ENCODE measurements around the gene ANGPT4.
A peak's percentile ranks its signal among the peaks of the same experiment; 100 is the strongest.

The ANGPT4 gene

GRCh38 chr20:846894-847278, 69.2 kb downstream of the ANGPT4 start:
- TF ChIP-seq CTCF (IDR thresholded peaks at IDR 0.05), result no peak
- H3K9me3 Mint-ChIP-seq, result no peaks in the 10 kb centered on the region
- peaks cover 56% of the 10 kb centered on the region for H3K27me3 Mint-ChIP-seq (ENCODE audit: low read depth, poor library complexity)
- peaks cover 6% of the 10 kb centered on the region for H3K36me3 Mint-ChIP-seq (ENCODE audit: low read depth)
- H3K27ac Mint-ChIP-seq, result no peak overlapping the region
- H3K4me1 Mint-ChIP-seq, result peaks cover 26% of the 10 kb centered on the region
- DNase-seq, result no peak
- no peak overlapping the region for H3K4me3 Mint-ChIP-seq

- Mint-ChIP-seq H3K36me3 (ENCODE audit: low read depth) (peaks cover 6% of the 10 kb centered on the region), H3K9me3 (no peaks in the 10 kb centered on the region)
- TF ChIP-seq CTCF (IDR thresholded peaks at IDR 0.05), result no peak
Measured at GRCh38 chr20:845941-846893, 69.9 kb downstream of the ANGPT4 start.

GRCh38 chr20:845226-845868, 70.8 kb downstream of the ANGPT4 start:
- Mint-ChIP-seq H3K4me1 (peaks cover 29% of the 10 kb centered on the region), H3K27ac (no peak overlapping the region), H3K27me3 (ENCODE audit: low read depth, poor library complexity) (peaks cover 65% of the 10 kb centered on the region), H3K36me3 (ENCODE audit: low read depth) (no peaks in the 10 kb centered on the region), H3K9me3 (no peaks in the 10 kb centered on the region), H3K4me3 (peak overlapping the region; percentile 49)
- no peak for TF ChIP-seq CTCF (IDR thresholded peaks at IDR 0.05)
- DNase-seq, result peak; percentile 42

More at GRCh38 chr20:845941-846893, 69.9 kb downstream of the ANGPT4 start:
- DNase-seq, result no peak
- peak overlapping the region; percentile 70 for H3K4me3 Mint-ChIP-seq
- no peak overlapping the region for H3K27ac Mint-ChIP-seq
- H3K27me3 Mint-ChIP-seq (ENCODE audit: low read depth, poor library complexity), result peaks cover 60% of the 10 kb centered on the region
- peaks cover 29% of the 10 kb centered on the region for H3K4me1 Mint-ChIP-seq

GRCh38 chr20:844473-845225, 71.5 kb downstream of the ANGPT4 start:
- Mint-ChIP-seq H3K27ac (no peak overlapping the region), H3K27me3 (ENCODE audit: low read depth, poor library complexity) (peaks cover 71% of the 10 kb centered on the region), H3K4me1 (peaks cover 29% of the 10 kb centered on the region), H3K4me3 (peak overlapping the region; percentile 80), H3K9me3 (no peaks in the 10 kb centered on the region), H3K36me3 (ENCODE audit: low read depth) (no peaks in the 10 kb centered on the region)
- peak; percentile 92 for DNase-seq
- TF ChIP-seq CTCF (IDR thresholded peaks at IDR 0.05), result no peak

- Mint-ChIP-seq H3K9me3 (no peaks in the 10 kb centered on the region), H3K4me1 (peaks cover 29% of the 10 kb centered on the region), H3K27ac (no peak overlapping the region), H3K36me3 (ENCODE audit: low read depth) (no peaks in the 10 kb centered on the region), H3K27me3 (ENCODE audit: low read depth, poor library complexity) (peaks cover 78% of the 10 kb centered on the region), H3K4me3 (no peak overlapping the region)
- no peak for DNase-seq
- TF ChIP-seq CTCF (IDR thresholded peaks at IDR 0.05), result no peak
Measured at GRCh38 chr20:843912-844311, 72.2 kb downstream of the ANGPT4 start.
